HEK293 (cell line): ENCODE measurements around the gene CXXC5.

ENCODE experiments used
- CTCF ChIP-seq: fragments of 450-650 bp; formaldehyde crosslinking; IDR thresholded peaks from 2 replicates; pipeline ENCODE4 v1.5.1; 2016; ENCODE audit warnings: missing biosample characterization, missing genetic modification characterization
- ZNF335 ChIP-seq: fragments of 450-650 bp; formaldehyde crosslinking; conservative IDR thresholded peaks from 2 replicates; pipeline ENCODE4 v1.5.1; 2016; ENCODE audit warnings: missing biosample characterization, missing genetic modification characterization

- TF ChIP-seq CTCF (tag by site-specific recombination) (no peak), ZNF335 (no peak)
These were observed 9.2 kb upstream of the CXXC5 start for GRCh38 chr5:139638736-139639618.
